D721Med (cell line): ENCODE data around the gene CDK15.

ENCODE experiments used
- DNase-seq: peaks from one replicate; pipeline ENCODE4 v3.0.0; 2011; ENCODE audit warnings: low spot score; ENCODE audit not compliant: insufficient read length
- FAIRE-seq: peaks from 2 replicates; lab custom pipeline; 2011; peaks lifted over from hg19 to GRCh38; lab: Jason Lieb, UNC
- CTCF ChIP-seq: IDR thresholded peaks from 2 replicates; pipeline ENCODE4 v1.5.1; 2012; ENCODE audit warnings: mild to moderate bottlenecking, control low read depth; ENCODE audit not compliant: insufficient read depth; ENCODE audit errors: missing control alignments

The CDK15 gene

GRCh38 chr2:201942531-201942930 is 136.2 kb downstream of the CDK15 start:
- DNase-seq = no peak
- FAIRE-seq = no peak
- no peak for TF ChIP-seq CTCF
